C4-2B (cell line): ENCODE data around the gene LOXL3.

Experiments
- ZFX ChIP-seq: fragments of 450-650 bp; IDR thresholded peaks from 2 replicates; pipeline ENCODE4 v1.6.1; 2017
- TF ChIP-seq, protein P1 (sequence below): fragments of 450-650 bp; conservative IDR thresholded peaks from 2 replicates; pipeline ENCODE4 v1.5.1; 2017; ENCODE audit warnings: mild to moderate bottlenecking

DNA sequence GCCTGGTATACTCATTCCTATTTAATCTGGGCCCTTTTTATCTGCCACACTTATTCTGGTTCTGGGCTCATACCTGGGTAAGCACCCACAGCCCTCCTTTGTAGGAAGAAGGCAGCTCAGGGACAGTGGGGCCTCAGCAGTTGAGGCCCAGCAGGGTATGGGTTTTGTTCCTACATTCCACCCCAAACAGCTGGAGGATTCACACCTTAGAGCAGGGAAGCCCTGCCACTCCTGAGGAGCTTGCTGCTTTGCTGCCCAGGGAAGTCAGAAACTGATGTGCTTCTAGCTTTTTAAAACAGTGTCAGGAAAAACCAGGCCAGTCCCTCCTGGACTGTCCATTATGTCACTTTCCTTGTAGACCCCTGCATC is 53.2 kb downstream of the LOXL3 start:
- TF ChIP-seq, protein P1, sequence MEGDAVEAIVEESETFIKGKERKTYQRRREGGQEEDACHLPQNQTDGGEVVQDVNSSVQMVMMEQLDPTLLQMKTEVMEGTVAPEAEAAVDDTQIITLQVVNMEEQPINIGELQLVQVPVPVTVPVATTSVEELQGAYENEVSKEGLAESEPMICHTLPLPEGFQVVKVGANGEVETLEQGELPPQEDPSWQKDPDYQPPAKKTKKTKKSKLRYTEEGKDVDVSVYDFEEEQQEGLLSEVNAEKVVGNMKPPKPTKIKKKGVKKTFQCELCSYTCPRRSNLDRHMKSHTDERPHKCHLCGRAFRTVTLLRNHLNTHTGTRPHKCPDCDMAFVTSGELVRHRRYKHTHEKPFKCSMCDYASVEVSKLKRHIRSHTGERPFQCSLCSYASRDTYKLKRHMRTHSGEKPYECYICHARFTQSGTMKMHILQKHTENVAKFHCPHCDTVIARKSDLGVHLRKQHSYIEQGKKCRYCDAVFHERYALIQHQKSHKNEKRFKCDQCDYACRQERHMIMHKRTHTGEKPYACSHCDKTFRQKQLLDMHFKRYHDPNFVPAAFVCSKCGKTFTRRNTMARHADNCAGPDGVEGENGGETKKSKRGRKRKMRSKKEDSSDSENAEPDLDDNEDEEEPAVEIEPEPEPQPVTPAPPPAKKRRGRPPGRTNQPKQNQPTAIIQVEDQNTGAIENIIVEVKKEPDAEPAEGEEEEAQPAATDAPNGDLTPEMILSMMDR, result no peak
- no peak for TF ChIP-seq ZFX
